ENCODE data around the gene CD300LF. TPM values are rescaled to one million over a fixed set of nuclear protein-coding genes. Genes with fewer than 3 reads are reported as not detected.

The CD300LF gene
- total and polyA plus RNA-seq, 4 donors, result 0.13 to 1.9 (median 1.0) TPM

DNA sequence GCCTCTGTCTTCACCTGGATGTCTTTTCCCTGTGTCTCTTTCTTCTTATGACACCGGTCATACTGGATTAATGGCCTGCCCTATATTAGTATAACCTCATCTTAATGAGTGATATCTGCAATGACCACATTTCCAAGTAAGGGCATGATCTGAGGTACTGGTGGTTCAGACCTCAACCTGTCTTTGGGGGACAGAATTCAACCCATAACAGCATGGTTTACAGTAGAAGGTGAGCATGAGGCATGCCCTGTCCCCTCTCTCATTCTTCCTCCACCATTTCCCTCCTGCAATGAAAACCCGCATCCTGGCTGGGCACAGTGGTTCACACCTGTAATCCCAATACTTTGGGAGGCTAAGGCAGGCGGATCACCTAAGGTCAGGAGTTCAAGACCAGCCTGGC is 21.5 kb upstream of the CD300LF start:
- WGBS, result 94% methylated on average over 3 of the region's 3 CpGs
- no peak for DNase-seq (ENCODE audit: low spot score)
- H3K27me3 ChIP-seq (ENCODE audit: control insufficient read depth in 4 of 4, insufficient read depth in 4 of 4, low read length in 3 of 4), result no peaks in the 10 kb centered on the region

DNA sequence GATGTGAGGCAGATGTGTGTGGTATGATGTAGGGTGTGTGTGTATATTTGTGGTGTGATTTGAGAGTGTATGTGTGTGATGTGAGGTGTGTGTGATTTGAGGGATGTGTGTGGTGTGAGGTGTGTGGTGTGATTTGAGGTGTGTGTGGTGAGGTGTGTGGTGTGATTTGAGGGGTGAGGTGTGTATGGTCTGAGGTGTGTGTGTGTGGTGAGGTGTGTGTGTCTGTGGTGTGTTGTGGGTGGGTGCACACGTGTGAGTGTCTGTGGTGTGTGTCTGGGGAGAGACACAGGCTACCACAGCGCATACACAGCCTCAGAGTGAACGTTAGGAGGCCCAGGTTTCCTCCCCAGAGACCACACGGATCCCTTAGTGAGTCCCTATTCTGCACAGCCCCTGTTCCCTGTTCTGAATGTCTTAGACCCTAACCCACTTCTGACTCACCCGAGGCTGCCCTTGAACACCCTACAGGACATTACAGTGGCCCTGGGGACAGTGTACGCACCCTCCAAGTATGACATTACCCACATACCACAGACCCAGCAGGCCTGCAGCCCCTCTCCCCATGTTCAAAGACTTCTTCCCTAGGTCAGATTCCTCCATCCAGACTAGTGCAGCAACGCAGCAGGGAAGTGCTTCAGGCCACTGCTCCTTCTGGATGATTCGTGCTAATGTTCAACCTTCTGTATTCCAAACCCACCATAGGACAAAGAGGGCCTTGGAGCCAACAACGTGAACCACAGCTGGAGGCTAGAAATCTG is 20.8 kb upstream of the CD300LF start:
- WGBS, result 86% methylated on average over 9 of the region's 9 CpGs
- H3K4me3 ChIP-seq (ENCODE audit: low read depth in 1 of 3, low read length in 3 of 3), result no peak overlapping the region
- H3K36me3 ChIP-seq (ENCODE audit: control insufficient read depth in 4 of 4, insufficient read depth in 3 of 4, low read depth in 1 of 4, low read length in 3 of 4), result no peaks in the 10 kb centered on the region
- no peak overlapping the region for H3K9ac ChIP-seq (ENCODE audit: low read depth in 1 of 2, low read length in 2 of 2)
- peaks cover 7 to 26% (median 18%) of the 10 kb centered on the region in 4 donors for H3K4me1 ChIP-seq (ENCODE audit: control insufficient read depth in 4 of 4, insufficient read depth in 4 of 4, low read length in 3 of 4)
- H3K27ac ChIP-seq (ENCODE audit: low read depth in 1 of 2, low read length in 2 of 2), result no peak overlapping the region
- no peak for DNase-seq (ENCODE audit: low spot score)
- H3K27me3 ChIP-seq (ENCODE audit: control insufficient read depth in 4 of 4, insufficient read depth in 4 of 4, low read length in 3 of 4), result no peaks in the 10 kb centered on the region
- H3K9me3 ChIP-seq (ENCODE audit: control insufficient read depth in 4 of 4, low read length in 3 of 4), result no peaks in the 10 kb centered on the region
- TF ChIP-seq NR2F2 (IDR thresholded peaks at IDR 0.05), result no peak
- TF ChIP-seq HNF4G (IDR thresholded peaks at IDR 0.05), result no peak
- no peak for TF ChIP-seq YY1 (IDR thresholded peaks at IDR 0.05)
- TF ChIP-seq EGR1 (IDR thresholded peaks at IDR 0.05; ENCODE audit: low read depth in 2 of 2), result no peak
- TF ChIP-seq, protein P1, sequence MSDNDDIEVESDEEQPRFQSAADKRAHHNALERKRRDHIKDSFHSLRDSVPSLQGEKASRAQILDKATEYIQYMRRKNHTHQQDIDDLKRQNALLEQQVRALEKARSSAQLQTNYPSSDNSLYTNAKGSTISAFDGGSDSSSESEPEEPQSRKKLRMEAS (IDR thresholded peaks at IDR 0.05), result no peak
- TF ChIP-seq, protein P2, sequence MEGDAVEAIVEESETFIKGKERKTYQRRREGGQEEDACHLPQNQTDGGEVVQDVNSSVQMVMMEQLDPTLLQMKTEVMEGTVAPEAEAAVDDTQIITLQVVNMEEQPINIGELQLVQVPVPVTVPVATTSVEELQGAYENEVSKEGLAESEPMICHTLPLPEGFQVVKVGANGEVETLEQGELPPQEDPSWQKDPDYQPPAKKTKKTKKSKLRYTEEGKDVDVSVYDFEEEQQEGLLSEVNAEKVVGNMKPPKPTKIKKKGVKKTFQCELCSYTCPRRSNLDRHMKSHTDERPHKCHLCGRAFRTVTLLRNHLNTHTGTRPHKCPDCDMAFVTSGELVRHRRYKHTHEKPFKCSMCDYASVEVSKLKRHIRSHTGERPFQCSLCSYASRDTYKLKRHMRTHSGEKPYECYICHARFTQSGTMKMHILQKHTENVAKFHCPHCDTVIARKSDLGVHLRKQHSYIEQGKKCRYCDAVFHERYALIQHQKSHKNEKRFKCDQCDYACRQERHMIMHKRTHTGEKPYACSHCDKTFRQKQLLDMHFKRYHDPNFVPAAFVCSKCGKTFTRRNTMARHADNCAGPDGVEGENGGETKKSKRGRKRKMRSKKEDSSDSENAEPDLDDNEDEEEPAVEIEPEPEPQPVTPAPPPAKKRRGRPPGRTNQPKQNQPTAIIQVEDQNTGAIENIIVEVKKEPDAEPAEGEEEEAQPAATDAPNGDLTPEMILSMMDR (IDR thresholded peaks at IDR 0.05; ENCODE audit: low read depth, low read length, missing input control), result no peak
- TF ChIP-seq FOXA1 (IDR thresholded peaks at IDR 0.05), result no peak
- no peak for TF ChIP-seq FOXA2 (IDR thresholded peaks at IDR 0.05)
- TF ChIP-seq, protein P3, sequence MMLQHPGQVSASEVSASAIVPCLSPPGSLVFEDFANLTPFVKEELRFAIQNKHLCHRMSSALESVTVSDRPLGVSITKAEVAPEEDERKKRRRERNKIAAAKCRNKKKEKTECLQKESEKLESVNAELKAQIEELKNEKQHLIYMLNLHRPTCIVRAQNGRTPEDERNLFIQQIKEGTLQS (IDR thresholded peaks at IDR 0.05), result no peak
- TF ChIP-seq SP1 (IDR thresholded peaks at IDR 0.05), result no peak
- TF ChIP-seq, protein P4, sequence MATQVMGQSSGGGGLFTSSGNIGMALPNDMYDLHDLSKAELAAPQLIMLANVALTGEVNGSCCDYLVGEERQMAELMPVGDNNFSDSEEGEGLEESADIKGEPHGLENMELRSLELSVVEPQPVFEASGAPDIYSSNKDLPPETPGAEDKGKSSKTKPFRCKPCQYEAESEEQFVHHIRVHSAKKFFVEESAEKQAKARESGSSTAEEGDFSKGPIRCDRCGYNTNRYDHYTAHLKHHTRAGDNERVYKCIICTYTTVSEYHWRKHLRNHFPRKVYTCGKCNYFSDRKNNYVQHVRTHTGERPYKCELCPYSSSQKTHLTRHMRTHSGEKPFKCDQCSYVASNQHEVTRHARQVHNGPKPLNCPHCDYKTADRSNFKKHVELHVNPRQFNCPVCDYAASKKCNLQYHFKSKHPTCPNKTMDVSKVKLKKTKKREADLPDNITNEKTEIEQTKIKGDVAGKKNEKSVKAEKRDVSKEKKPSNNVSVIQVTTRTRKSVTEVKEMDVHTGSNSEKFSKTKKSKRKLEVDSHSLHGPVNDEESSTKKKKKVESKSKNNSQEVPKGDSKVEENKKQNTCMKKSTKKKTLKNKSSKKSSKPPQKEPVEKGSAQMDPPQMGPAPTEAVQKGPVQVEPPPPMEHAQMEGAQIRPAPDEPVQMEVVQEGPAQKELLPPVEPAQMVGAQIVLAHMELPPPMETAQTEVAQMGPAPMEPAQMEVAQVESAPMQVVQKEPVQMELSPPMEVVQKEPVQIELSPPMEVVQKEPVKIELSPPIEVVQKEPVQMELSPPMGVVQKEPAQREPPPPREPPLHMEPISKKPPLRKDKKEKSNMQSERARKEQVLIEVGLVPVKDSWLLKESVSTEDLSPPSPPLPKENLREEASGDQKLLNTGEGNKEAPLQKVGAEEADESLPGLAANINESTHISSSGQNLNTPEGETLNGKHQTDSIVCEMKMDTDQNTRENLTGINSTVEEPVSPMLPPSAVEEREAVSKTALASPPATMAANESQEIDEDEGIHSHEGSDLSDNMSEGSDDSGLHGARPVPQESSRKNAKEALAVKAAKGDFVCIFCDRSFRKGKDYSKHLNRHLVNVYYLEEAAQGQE (IDR thresholded peaks at IDR 0.05), result no peak
- no peak for TF ChIP-seq JUND (IDR thresholded peaks at IDR 0.05)
- no peak for TF ChIP-seq RAD21 (IDR thresholded peaks at IDR 0.05)

More for the DNA sequence above, 21.5 kb upstream of the CD300LF start:
- H3K9ac ChIP-seq (ENCODE audit: low read depth in 1 of 2, low read length in 2 of 2), result no peak overlapping the region
- H3K9me3 ChIP-seq (ENCODE audit: control insufficient read depth in 4 of 4, low read length in 3 of 4), result no peaks in the 10 kb centered on the region
- no peak for TF ChIP-seq SP1 (IDR thresholded peaks at IDR 0.05)
- TF ChIP-seq, protein P5, sequence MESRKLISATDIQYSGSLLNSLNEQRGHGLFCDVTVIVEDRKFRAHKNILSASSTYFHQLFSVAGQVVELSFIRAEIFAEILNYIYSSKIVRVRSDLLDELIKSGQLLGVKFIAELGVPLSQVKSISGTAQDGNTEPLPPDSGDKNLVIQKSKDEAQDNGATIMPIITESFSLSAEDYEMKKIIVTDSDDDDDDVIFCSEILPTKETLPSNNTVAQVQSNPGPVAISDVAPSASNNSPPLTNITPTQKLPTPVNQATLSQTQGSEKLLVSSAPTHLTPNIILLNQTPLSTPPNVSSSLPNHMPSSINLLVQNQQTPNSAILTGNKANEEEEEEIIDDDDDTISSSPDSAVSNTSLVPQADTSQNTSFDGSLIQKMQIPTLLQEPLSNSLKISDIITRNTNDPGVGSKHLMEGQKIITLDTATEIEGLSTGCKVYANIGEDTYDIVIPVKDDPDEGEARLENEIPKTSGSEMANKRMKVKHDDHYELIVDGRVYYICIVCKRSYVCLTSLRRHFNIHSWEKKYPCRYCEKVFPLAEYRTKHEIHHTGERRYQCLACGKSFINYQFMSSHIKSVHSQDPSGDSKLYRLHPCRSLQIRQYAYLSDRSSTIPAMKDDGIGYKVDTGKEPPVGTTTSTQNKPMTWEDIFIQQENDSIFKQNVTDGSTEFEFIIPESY (IDR thresholded peaks at IDR 0.05), result no peak
- TF ChIP-seq, protein P4 (IDR thresholded peaks at IDR 0.05), result no peak
- peaks cover 10 to 30% (median 22%) of the 10 kb centered on the region in 4 donors for H3K4me1 ChIP-seq (ENCODE audit: control insufficient read depth in 4 of 4, insufficient read depth in 4 of 4, low read length in 3 of 4)
- H3K4me3 ChIP-seq (ENCODE audit: low read depth in 1 of 3, low read length in 3 of 3), result no peak overlapping the region
- no peak overlapping the region for H3K27ac ChIP-seq (ENCODE audit: low read depth in 1 of 2, low read length in 2 of 2)
- no peaks in the 10 kb centered on the region for H3K36me3 ChIP-seq (ENCODE audit: control insufficient read depth in 4 of 4, insufficient read depth in 3 of 4, low read depth in 1 of 4, low read length in 3 of 4)

Data from liver (tissue), 9 donors.